HEK293T (cell line): ENCODE measurements around the gene KCNA2.

Source experiments
- LEF1 ChIP-seq: fragments of 450-650 bp; IDR thresholded peaks from 2 replicates; pipeline ENCODE4 v1.6.1; 2017; ENCODE audit warnings: mild to moderate bottlenecking, borderline replicate concordance
- SUZ12 ChIP-seq: fragments of 450-650 bp; IDR thresholded peaks from 2 replicates; pipeline ENCODE4 v1.6.1; 2016; ENCODE audit warnings: mild to moderate bottlenecking

DNA sequence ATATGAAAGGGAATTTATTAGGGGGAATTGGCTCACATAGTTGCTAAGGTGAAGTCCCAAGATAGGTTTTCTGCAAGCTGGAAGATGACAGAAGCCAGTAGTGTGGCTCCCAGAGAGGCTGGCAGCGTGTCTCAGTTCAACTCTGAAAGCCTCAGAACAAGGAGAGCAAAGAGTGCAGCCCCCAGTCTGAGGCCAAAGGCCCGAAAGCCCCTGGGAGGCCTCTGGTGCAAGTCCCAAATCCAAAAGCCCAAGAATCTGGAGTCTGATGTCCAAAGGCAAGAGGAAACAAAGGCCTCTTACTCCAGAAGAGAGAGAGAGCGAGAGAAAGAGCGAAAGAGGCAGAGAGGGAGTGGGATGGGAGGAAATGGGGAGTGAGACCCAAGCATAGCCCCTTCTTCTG, 18.3 kb downstream of the KCNA2 start:
- TF ChIP-seq LEF1 = no peak
- TF ChIP-seq SUZ12 = no peak
